Fibroblast of skin of left biceps (primary cell): ENCODE measurements around the gene BANF2.
A peak's percentile ranks its signal among the peaks of the same experiment; 100 is the strongest.

Experiments used
- DNase-seq, 2 experiments: peaks; one replicate each; pipeline ENCODE4 v3.0.0-alpha.2; 2013; ENCODE audit warnings: low read depth in 2 of 2

Gene BANF2

DNA sequence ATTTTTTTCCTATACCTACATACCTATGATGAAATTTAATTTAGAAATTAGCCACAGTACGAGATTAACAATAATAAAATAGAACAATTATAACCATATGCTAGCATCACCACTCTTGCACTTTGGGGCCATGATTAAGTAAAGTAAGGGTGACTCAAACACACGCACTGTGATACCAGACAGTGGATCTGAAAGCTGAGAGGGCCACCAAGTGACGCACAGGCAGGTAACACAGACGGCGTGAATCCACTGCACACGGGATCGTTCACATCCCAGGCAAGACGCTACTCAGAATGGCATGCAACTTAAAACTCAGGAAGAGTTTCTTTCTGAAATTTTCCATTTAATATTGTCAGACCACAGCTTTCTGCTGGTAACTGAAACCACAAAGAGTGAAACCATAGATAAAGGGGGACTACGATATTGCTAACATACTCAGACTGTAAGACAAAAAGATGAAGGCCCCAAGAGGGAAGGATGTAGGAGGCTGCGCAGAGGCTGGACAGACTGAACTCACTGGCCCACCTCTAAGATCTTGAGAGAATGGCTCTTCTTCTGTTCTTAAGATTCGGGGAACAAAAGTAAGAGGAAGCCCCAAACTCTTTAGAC lies 35.6 kb upstream of the BANF2 start:
- DNase-seq: no peak

DNA sequence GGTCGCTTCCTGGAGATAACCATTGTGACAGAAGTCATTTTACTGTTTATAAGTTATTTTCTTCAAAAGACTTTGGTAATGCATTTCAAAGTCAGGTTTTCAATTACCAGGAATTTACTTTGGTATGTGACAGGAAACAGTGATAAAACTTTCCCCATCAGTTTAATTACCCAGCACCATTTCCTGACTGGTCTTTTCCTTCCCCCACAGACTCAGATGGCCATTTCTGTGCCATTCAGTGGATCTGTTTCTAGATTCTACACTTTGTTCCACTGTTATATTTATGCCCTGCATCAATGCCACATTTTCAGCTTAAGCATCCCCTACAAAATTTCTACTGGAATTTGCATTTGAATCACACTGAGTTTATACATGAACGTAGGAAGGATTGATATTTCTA lies 34.0 kb upstream of the BANF2 start:
- no peak for DNase-seq

DNA sequence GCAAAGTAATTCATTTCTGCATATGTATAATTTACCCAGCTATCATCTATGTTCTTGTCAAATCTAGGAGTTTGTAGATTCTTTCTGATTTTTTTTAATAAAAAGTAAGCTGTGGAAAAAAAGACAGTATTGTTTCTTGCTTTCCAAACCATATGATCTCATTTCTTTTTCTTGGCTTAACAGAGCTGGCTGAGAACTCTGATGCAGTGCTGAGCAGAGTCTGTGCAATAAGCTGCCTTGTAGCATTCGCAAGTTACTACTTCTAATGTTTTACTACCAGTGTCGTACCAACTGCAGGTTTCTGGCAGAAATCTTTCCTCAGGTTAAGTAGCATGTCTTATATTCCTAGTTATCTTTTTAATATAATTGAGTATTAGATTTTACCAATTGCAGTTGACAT lies 33.3 kb upstream of the BANF2 start:
- DNase-seq: no peak

DNA sequence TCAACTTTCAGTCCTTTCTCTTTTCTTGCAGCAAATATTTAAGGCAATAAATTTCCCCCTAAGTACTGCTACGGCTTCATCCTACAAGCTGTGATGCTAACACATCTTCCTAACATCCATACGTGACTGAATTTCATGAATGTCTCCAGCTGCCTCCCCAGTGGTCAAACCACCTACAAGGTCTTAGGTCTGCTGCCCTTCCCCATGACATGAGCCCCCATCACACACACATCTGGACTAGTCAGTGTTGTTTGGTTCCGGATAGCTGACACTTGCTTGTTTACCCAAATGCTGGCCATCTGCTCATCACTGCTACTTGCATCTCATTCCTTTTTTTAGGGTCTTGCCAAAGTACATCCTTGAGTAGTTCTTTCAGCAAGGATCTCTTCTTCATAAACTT lies 32.3 kb upstream of the BANF2 start:
- no peak for DNase-seq

DNA sequence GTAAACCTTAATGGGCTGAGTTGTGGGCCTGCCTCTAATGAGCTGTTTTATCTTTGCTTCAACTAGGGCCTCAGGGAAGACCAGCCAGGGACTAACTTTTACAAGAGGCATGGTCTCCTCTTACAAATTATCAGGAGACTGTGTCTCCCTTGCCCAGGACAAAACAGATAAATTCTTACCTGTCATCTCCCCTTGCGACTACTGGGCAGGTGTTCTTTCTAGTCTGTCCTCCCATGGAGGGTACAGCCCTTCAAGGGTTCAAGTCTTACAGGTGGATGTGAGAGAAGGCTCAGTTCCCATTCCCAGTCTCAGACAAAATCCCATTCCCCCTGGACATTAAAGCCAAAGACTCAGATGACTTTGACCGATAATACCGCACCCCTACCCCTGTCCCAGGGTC lies 31.3 kb upstream of the BANF2 start:
- no peak for DNase-seq

GRCh38 chr20:17669306-17669931 lies 30.3 kb upstream of the BANF2 start:
- DNase-seq: no peak

DNA sequence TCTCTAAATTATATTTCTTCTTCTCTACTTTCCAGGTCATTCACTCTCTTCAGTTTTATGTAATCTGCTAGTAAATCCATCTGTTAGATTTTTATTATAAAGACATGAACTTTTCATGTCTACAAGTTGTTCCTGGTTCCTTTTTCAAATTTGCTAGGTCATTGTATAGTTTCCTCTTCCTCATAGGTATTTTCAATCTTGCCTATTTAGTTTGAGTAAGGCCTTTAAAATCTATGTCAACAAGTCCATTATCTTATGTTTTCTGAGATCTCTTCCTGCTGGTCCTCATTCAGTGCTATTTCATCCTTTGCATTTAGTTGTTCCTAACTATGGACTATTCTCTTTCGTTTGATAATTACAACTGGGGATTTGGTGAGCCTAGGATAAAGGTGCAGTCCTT lies 28.8 kb upstream of the BANF2 start:
- DNase-seq: no peak

DNA sequence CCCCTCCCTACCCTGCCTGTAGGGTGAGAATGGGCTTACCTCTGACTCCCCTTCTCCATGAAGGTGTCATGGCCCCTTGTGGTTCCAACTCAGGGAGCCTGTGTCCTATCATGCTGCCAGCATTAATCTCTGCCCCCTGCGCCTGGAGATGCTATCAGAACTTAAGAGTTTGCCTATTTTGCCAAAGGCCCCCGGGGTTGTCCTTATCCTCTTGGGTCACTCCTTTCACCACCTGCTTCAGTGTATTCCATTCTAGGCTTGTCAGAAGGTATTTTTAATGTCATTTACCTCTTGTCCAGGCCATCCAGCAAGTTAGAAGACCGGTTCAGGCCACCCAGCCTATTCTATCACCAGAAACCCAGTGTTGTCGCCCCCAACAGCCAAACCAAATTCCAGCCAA lies 28.2 kb upstream of the BANF2 start:
- DNase-seq: no peak

DNA sequence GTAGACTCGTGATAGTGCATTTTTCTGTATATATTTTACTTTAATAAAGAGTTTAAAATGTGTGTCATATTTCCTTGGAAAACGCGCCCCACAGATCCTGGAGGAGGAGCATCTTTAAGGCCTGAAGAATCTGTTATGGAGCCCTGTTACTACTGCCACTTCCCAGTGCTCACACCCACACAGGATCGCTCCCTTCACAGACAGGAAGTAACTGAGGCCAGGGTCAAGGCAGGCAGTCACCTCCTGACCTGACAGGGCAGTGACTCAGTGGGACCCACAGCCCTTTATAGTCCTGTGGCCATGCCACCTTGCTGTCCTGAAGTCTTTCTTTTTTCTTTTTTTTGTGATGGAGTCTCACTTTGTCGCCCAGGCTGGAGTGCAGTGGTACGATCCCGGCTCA lies 26.7 kb upstream of the BANF2 start:
- no peak for DNase-seq

DNA sequence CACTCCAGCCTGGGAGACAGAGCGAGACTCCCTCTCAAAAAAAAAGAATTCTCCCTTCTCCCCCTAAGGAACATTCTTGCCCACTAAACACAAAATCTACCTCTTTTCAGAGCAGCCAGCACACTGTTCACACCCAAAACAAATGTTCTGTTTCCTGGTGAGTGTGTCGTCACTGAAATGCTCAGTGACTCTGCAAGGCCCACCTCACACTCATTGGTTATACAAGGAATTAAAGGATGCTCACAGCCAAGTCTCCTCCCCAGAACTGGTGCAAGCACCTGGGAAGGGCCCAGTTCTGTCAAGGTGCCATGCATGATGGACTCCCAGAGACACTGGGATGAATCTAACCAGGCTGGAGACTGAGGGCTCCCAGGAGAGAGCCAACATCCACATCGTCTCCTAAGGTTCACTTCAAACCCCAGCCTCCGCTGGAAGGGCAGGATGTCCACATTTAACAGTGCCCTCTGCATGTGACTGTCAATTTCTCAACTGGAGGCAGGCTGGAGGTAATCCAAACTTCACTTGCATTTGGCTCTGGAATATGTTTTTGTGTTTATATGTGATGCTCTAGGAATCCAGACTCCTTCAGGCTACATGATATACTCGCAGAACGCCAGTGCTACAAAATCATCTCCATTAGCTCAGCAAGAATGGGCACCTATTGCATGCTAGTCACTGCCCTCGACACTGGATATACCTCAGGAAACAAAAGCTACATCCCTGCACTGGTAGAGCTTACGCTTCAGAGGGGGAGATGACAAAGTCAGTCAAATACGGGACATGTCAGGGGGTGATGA lies 24.8 kb upstream of the BANF2 start:
- no peak for DNase-seq

DNA sequence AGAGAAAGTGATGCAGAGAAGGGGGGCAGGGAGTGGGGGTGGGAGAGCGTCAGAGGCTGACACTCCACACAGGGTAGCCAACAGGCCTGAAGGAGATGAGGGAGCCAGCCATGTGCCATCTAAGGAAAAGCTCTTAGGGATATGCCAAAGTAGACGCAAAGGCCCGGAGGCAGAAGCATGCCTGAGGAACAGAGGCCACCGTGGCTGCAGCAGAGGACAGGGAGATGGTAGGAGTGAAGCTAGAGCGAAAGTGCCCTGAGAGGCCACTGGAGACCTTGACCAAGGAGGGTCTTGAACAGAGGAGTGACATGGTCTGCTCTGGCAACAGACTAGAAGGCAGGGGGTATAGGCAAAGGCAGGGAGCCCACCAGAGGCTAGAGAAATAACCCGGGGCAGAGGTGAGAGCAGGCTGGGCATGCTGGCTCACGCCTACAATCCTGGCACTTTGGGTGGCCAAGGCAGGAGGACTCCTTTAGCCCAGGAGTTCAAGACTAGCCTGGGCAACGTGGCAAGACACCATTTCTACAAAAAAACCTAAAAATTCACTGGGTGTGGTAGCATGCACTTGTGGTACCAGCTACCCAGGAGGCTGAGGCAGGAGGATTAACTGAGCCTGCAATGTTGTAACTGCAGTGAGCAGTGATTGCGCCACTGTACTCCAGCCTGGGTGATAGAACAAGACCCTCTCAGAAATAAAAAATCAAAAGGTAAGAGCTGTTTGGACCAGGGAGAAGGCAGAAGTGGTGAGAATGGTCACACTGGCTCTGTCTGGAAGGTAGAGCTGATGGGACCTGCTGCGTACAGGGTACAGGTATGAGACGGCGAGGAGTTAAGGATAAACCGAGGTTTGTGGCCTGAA lies 24.0 kb upstream of the BANF2 start:
- no peak for DNase-seq

DNA sequence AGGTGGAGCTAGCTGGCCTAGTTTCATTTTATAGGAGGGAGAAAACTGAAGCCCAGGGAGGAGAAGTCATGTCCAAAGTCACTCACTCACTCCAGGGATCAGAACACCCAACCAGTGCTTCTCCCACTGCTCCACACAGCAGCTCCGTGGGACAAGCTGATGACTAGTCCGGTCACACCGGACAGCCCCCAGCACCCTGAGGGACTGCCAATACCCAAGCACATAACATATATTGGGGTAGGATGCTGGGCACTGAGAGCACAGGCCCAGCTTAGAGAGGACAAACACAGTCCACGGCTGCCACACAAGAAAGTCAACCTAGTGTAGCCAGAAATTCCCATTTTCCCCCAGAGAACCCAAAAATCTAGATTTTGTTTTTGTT lies 23.4 kb upstream of the BANF2 start:
- no peak for DNase-seq

DNA sequence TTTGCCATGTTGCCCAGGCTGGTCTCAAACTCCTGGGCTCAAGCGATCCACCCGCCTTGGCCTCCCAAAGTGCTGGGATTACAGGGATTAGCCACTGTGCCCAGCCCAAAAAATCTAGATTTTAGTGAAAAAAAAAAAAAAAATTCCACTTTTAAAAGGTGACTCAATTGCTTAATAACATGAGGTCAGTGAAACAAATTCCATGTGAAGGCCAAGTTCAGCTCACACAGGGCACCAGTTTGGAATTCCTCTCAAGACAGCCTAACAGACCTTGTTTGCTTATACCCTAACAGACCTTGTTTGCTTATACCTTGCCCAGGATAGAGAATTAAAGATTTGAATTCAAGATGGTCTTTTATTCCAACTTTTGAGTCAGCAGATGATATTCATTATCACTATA lies 22.8 kb upstream of the BANF2 start:
- no peak for DNase-seq

DNA sequence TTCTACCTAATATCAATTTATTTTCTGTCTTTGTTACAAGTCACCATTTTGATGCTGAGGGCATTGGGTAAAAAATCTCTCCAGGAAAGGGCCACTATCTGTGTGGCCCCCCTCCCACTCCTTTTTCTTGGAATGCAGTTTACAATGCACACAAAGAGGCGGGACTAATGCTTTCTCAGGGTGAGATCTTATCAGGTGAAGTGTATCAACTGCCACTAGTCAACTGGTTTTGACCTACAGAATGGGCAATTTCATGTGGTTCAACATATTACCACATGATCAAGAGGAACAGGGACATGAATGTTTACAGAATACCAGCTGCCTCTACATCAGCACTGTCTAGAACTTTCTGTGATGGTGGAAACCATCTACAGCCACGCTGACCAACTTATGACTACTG lies 21.5 kb upstream of the BANF2 start:
- DNase-seq: no peak

DNA sequence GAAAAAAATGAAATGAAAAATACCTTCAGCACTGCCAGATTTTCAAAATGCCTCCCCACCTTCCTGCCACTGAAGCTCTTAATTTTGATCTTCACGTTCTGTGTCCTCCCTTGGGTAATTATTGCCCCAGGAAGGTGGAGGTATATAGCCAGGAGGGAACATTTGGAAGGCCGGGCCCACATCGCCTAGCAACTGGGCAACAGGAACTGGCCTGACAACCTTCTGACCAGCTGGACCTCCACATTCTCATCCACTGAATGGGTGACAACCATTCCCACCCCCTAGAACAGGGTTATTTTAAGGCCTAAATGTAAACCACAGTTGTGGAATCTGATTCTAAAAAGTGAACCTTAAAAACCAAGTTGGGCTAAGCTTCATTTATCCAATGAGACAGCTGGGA lies 20.9 kb upstream of the BANF2 start:
- no peak for DNase-seq

DNA sequence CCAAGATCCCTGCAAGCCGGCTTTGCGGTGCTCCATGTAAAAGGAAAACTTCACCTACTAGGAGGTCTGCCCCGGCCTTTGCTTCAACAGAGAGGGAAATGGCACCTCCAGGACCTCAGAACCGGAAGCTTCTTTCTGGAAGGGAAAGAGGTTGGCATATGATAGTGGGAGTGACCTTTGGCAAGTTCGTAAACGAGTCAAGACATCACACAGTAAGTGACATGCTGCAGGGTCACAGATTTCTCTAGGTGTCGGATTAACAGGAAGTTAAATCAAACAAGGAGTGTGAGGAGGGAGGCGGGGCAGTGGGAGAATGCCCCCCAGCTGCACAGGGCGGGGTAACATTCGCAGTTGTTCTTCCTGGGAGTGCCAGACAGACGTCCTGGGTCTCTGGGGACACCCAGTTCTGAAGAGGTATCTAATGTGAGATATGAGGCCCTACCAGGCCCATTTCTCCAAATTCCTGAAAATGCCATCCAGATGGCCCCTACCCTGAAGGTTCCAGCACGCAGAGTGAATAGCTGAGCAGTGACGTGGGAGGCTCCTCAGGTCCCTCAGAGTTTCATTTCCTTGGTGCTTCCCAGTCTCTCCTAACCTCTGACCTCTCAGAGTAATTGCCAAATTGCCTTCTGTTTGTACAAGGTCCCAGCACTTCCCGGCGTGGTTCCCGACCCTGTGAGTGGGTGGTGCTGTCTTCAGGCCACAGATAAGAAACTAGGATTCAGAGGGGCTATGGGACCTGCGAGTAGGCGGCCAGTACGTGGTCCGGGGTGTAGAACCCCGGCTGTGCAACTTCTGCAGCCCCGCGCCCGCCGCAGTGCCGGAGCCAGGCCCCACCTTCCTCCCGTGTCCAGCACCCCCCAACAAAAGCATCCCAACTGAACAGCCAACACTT lies 19.6 kb upstream of the BANF2 start:
- no peak for DNase-seq

DNA sequence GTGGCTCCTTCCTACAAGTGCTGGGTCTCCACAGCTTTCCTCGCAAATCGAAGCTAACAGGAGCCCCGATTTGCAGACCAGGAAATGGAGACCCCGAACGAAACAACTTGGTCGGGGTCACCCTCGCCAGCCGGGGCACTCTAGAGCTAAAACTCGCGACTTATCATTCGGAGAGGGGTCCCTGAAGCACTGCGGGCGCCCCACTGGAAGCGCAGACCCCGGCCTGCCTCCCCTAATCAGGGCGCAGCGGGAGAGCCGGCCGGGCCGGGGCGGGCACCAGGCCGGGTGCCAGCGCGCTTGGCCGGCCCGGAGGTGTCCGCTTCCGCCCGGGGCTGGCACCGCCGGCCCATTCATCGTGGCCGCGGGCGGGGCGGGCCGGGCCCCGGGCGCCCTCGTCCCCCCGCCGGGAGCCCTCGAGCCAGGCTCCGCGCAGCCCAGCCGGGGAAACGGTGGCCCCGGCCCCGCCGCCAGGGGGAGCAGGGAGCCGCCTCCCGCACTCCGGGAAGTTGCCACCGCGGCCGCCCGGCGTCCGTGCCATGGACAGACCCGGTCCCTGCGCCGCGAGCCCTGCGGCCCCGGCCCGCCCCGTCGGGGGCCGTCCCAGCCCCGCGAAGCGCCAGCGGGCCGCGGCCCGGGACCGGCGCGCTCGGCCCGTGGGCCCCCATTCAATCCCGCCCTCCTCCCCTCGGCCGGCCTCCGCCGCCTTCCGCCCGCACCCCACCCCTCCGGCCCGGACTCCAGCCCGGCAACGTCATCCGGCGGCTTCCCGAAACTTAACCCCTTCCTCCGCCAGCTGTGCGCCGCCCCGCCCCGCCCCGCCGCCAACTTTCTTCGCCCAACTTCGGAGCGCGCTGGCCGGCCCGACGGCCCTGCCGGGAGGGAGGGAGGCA lies 18.7 kb upstream of the BANF2 start:
- DNase-seq: peak in 1 of 2 experiments; percentile 33

DNA sequence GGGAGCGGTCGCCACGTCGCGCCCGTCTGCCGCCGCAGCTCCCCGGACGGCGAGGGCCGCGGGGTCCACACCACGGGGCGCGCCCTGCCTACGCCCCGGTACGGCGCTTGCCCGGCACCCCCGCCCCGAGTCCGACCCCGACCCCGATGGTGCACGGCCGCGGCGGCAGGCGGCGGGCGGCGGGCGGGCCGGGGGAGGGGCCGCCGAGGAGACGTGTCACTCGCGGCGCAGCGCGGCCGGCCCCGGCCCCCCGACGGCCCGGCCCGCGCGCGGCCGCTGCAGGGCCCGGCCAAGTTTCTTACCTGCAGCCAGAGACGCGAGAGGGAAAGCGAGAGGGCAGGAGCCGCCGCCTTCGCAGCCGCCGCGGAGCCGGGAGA lies 18.1 kb upstream of the BANF2 start:
- no peak for DNase-seq

DNA sequence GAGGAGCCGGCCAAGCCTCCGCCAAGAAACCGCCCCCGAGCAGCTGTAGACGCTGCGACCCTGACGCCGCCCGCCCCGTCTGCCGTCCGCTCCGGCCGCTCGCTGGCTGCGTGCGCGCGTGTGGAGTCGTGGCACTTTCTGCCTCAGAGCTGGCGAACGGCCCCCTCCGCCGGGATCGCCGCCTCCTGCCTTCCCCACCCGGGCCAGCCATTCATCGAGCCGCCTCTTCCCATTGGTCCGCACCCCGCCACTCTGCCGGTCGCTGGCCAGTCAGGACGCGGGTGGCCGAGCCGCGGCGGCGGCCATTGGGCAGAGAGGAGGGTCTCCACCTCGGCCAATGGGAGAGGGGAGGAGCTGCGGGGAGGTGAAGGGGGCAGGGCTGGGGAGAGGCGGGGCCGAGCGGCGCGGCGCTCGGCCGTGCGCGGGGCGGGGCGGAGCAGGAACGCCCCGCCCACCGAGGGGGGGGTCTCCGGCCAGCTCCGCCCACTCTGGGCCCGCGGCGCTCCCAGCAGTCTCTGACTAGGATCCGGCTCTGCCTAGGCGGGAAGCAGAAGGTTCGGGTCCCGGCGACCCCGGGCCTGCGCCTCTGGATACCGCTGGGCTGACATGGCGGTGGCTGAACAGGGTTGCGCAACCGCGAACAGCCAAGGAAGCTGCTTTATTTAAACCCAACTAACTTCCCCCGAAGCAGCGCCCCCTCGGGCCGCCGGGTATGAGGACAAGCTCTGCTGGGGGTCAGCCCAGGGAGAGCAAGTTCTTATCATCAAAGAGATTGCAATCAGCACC lies 17.5 kb upstream of the BANF2 start, which contains the start of gene RRBP1:
Gene RRBP1, minus strand, starts transcription at position 140 of the 786 bp plus-strand sequence. CDS start 21,735 bp downstream, outside the sequence.
- DNase-seq: peak; percentile 96 to 98

GRCh38 chr20:17682889-17683198 lies 16.9 kb upstream of the BANF2 start:
- DNase-seq: no peak
